HEK293 (cell line): Measurements from ENCODE around the gene TEX38.

ENCODE experiments used
- CTCF ChIA-PET: fragments of 350-600 bp; formaldehyde crosslinking; extraction: SDS; loops from one replicate; lab custom pipeline; 2021; ENCODE audit warnings: antibody characterized with exemption; lab: Yijun Ruan, JAX
- POLR2A ChIA-PET: fragments of 300-600 bp; formaldehyde crosslinking; extraction: SDS; loops from one replicate; lab custom pipeline; 2020; ENCODE audit warnings: antibody characterized with exemption, inconsistent platforms; lab: Yijun Ruan, JAX
- H3K27ac ChIP-seq: fragments of 200-500 bp; sonication (Bioruptor generic); 2 replicates; pipeline ENCODE4 v1.5.1; 2014; ENCODE audit warnings: low read depth, low read length, control low read depth, inconsistent platforms; ENCODE audit errors: extremely low read depth
- H3K36me3 ChIP-seq, 2 experiments: fragments of 200-500 bp in 1 of 2; sonication (Bioruptor generic) in 1 of 2; 1 replicate in 1 of 2; 2 replicates in 1 of 2; pipeline ENCODE4 v1.5.1; 2014 to 2017; ENCODE audit warnings: inconsistent platforms in 2 of 2, low read length in 2 of 2; ENCODE audit not compliant: control insufficient read depth in 2 of 2, insufficient read depth in 1 of 2
- H3K4me1 ChIP-seq: fragments of 200-500 bp; sonication (Bioruptor generic); 2 replicates; pipeline ENCODE4 v1.5.1; 2014; ENCODE audit warnings: mild to moderate bottlenecking, low read length, inconsistent platforms; ENCODE audit not compliant: control insufficient read depth, insufficient read depth
- H3K4me3 ChIP-seq: 2 replicates; pipeline ENCODE4 v1.5.1; 2011; ENCODE audit warnings: low read depth, mild to moderate bottlenecking, control low read depth, low read length, moderate library complexity
- H3K9me3 ChIP-seq: fragments of 200-500 bp; sonication (Bioruptor generic); 2 replicates; pipeline ENCODE4 v1.5.1; 2014; ENCODE audit warnings: low read depth, low read length, inconsistent platforms; ENCODE audit not compliant: control insufficient read depth, insufficient read depth
- FEZF1 ChIP-seq: fragments of 450-650 bp; formaldehyde crosslinking; IDR thresholded peaks from 2 replicates; pipeline ENCODE4 v1.5.1; 2016; ENCODE audit warnings: missing biosample characterization, missing genetic modification characterization
- KLF17 ChIP-seq: fragments of 450-650 bp; formaldehyde crosslinking; IDR thresholded peaks from 2 replicates; pipeline ENCODE4 v1.5.1; 2016; ENCODE audit warnings: missing biosample characterization, missing genetic modification characterization
- OVOL3 ChIP-seq: fragments of 450-650 bp; formaldehyde crosslinking; IDR thresholded peaks from 2 replicates; pipeline ENCODE4 v1.5.1; 2016; ENCODE audit warnings: missing biosample characterization, missing genetic modification characterization
- PRDM1 ChIP-seq: fragments of 450-650 bp; formaldehyde crosslinking; IDR thresholded peaks from 2 replicates; pipeline ENCODE4; 2016; ENCODE audit warnings: missing biosample characterization, missing genetic modification characterization
- SCRT2 ChIP-seq: fragments of 450-650 bp; formaldehyde crosslinking; IDR thresholded peaks from 2 replicates; pipeline ENCODE4 v1.5.1; 2016; ENCODE audit warnings: missing biosample characterization, missing genetic modification characterization
- ZBTB10 ChIP-seq: fragments of 450-650 bp; formaldehyde crosslinking; IDR thresholded peaks from 2 replicates; pipeline ENCODE4 v1.5.1; 2016; ENCODE audit warnings: missing biosample characterization, missing genetic modification characterization
- ZFHX2 ChIP-seq: fragments of 450-650 bp; formaldehyde crosslinking; conservative IDR thresholded peaks from 2 replicates; pipeline ENCODE4 v1.5.1; 2016; ENCODE audit warnings: missing biosample characterization, missing genetic modification characterization
- ZFP37 ChIP-seq: fragments of 450-650 bp; formaldehyde crosslinking; IDR thresholded peaks from 2 replicates; pipeline ENCODE4 v1.5.1; 2016; ENCODE audit warnings: missing biosample characterization, missing genetic modification characterization
- ZNF138 ChIP-seq: fragments of 450-650 bp; formaldehyde crosslinking; IDR thresholded peaks from 2 replicates; pipeline ENCODE4 v1.5.1; 2016; ENCODE audit warnings: missing biosample characterization, missing genetic modification characterization, borderline replicate concordance
- ZNF202 ChIP-seq: fragments of 450-650 bp; formaldehyde crosslinking; IDR thresholded peaks from 2 replicates; pipeline ENCODE4 v1.5.1; 2016; ENCODE audit warnings: missing biosample characterization, missing genetic modification characterization, borderline replicate concordance
- ZNF211 ChIP-seq: fragments of 450-650 bp; formaldehyde crosslinking; IDR thresholded peaks from 2 replicates; pipeline ENCODE4 v1.5.1; 2016; ENCODE audit warnings: low read depth, missing biosample characterization, missing genetic modification characterization
- ZNF223 ChIP-seq: fragments of 450-650 bp; formaldehyde crosslinking; IDR thresholded peaks from 2 replicates; pipeline ENCODE4 v1.5.1; 2016; ENCODE audit warnings: missing biosample characterization, missing genetic modification characterization
- ZNF292 ChIP-seq: fragments of 450-650 bp; formaldehyde crosslinking; IDR thresholded peaks from 2 replicates; pipeline ENCODE4 v1.5.1; 2016; ENCODE audit warnings: low read depth, missing biosample characterization, missing genetic modification characterization, borderline replicate concordance
- ZNF324 ChIP-seq: fragments of 450-650 bp; formaldehyde crosslinking; IDR thresholded peaks from 2 replicates; pipeline ENCODE4 v1.5.1; 2016; ENCODE audit warnings: missing biosample characterization, missing genetic modification characterization
- ZNF341 ChIP-seq: fragments of 450-650 bp; formaldehyde crosslinking; IDR thresholded peaks from 2 replicates; pipeline ENCODE4; 2016; ENCODE audit warnings: low read depth, missing biosample characterization, missing genetic modification characterization
- ZNF391 ChIP-seq: fragments of 450-650 bp; formaldehyde crosslinking; IDR thresholded peaks from 2 replicates; pipeline ENCODE4 v1.5.1; 2016; ENCODE audit warnings: low read depth, missing biosample characterization, missing genetic modification characterization, borderline replicate concordance
- ZNF394 ChIP-seq: fragments of 450-650 bp; formaldehyde crosslinking; IDR thresholded peaks from 2 replicates; pipeline ENCODE4 v1.5.1; 2016; ENCODE audit warnings: missing biosample characterization, missing genetic modification characterization, mild to moderate bottlenecking, moderate library complexity, borderline replicate concordance
- ZNF48 ChIP-seq: fragments of 450-650 bp; formaldehyde crosslinking; IDR thresholded peaks from 2 replicates; pipeline ENCODE4 v1.5.1; 2016; ENCODE audit warnings: missing biosample characterization, missing genetic modification characterization
- ZNF501 ChIP-seq: fragments of 450-650 bp; formaldehyde crosslinking; IDR thresholded peaks from 2 replicates; pipeline ENCODE4 v1.5.1; 2016; ENCODE audit warnings: missing biosample characterization, missing genetic modification characterization
- ZNF530 ChIP-seq: fragments of 450-650 bp; formaldehyde crosslinking; IDR thresholded peaks from 2 replicates; pipeline ENCODE4 v1.5.1; 2016; ENCODE audit warnings: low read depth, missing biosample characterization, missing genetic modification characterization
- ZNF555 ChIP-seq: fragments of 450-650 bp; formaldehyde crosslinking; conservative IDR thresholded peaks from 2 replicates; pipeline ENCODE4 v1.5.1; 2017; ENCODE audit warnings: missing biosample characterization, mild to moderate bottlenecking, missing genetic modification characterization, inconsistent platforms
- ZNF571 ChIP-seq: fragments of 450-650 bp; formaldehyde crosslinking; IDR thresholded peaks from 2 replicates; pipeline ENCODE4 v1.5.0; 2017; ENCODE audit warnings: missing biosample characterization, missing genetic modification characterization
- ZNF585B ChIP-seq: fragments of 450-650 bp; formaldehyde crosslinking; IDR thresholded peaks from 2 replicates; pipeline ENCODE4 v1.5.1; 2016; ENCODE audit warnings: missing biosample characterization, missing genetic modification characterization
- ZNF600 ChIP-seq: fragments of 450-650 bp; formaldehyde crosslinking; IDR thresholded peaks from 2 replicates; pipeline ENCODE4 v1.5.1; 2016; ENCODE audit warnings: missing biosample characterization, missing genetic modification characterization
- ZNF623 ChIP-seq: fragments of 450-650 bp; formaldehyde crosslinking; IDR thresholded peaks from 2 replicates; pipeline ENCODE4 v1.5.1; 2016; ENCODE audit warnings: missing biosample characterization, missing genetic modification characterization
- ZNF629 ChIP-seq: fragments of 450-650 bp; formaldehyde crosslinking; IDR thresholded peaks from 2 replicates; pipeline ENCODE4 v1.5.1; 2017; ENCODE audit warnings: missing biosample characterization, missing genetic modification characterization
- ZNF645 ChIP-seq: fragments of 450-650 bp; formaldehyde crosslinking; IDR thresholded peaks from 2 replicates; pipeline ENCODE4; 2016; ENCODE audit warnings: missing biosample characterization, missing genetic modification characterization
- ZNF664 ChIP-seq: fragments of 450-650 bp; formaldehyde crosslinking; IDR thresholded peaks from 2 replicates; pipeline ENCODE4 v1.5.1; 2016; ENCODE audit warnings: missing biosample characterization, missing genetic modification characterization
- ZNF701 ChIP-seq: fragments of 450-650 bp; formaldehyde crosslinking; IDR thresholded peaks from 2 replicates; pipeline ENCODE4 v1.5.1; 2016; ENCODE audit warnings: missing biosample characterization, missing genetic modification characterization
- ZNF776 ChIP-seq: fragments of 450-650 bp; formaldehyde crosslinking; IDR thresholded peaks from 2 replicates; pipeline ENCODE4 v1.5.0; 2017; ENCODE audit warnings: missing biosample characterization, missing genetic modification characterization, borderline replicate concordance
- ZNF777 ChIP-seq: fragments of 450-650 bp; formaldehyde crosslinking; IDR thresholded peaks from 2 replicates; pipeline ENCODE4 v1.5.1; 2017; ENCODE audit warnings: missing biosample characterization, missing genetic modification characterization, borderline replicate concordance
- ZNF843 ChIP-seq: fragments of 450-650 bp; formaldehyde crosslinking; IDR thresholded peaks from 2 replicates; pipeline ENCODE4 v1.5.1; 2016; ENCODE audit warnings: missing biosample characterization, missing genetic modification characterization

The TEX38 gene

DNA sequence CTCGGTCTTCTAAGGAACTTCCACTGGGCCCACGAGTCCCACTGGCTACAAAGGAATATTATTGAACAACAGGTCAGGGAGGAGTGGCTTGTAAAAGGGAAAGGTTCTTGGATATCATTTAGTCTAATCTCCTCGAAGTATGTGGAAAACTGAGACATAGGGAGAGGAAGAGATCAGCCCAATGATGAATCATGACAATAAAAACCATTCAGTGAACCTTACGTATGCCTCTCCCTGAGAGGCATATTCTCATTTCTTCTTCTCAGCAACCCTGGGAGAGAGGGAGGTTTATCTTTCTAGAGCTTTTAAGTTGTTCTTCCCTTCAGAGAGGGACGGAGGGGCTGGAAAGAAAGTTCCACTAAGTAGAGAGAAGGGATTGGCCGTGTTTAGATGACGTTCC lies 49.7 kb upstream of the TEX38 start (continued):
- TF ChIP-seq SCRT2, result 0 out of 2 replicates have a peak, but pooled peaks have one; percentile 33
- TF ChIP-seq ZNF530 (tag by site-specific recombination), result no peak
- TF ChIP-seq ZFP37 (tag by site-specific recombination), result no peak
- TF ChIP-seq ZNF292, result no peak
- TF ChIP-seq ZNF645 (tag by site-specific recombination), result no peak
- no peak for TF ChIP-seq OVOL3 (tag by site-specific recombination)
- no peak for TF ChIP-seq ZNF324 (tag by site-specific recombination)
- TF ChIP-seq ZNF843 (tag by site-specific recombination), result no peak
- TF ChIP-seq ZFHX2 (tag by site-specific recombination), result no peak
- TF ChIP-seq ZNF629 (tag by site-specific recombination), result 0 out of 2 replicates have a peak, but pooled peaks have one; percentile 18
- TF ChIP-seq ZNF701 (tag by site-specific recombination), result no peak
- no peak for TF ChIP-seq ZNF202
- TF ChIP-seq ZNF138, result no peak

- POLR2A ChIA-PET, result interaction anchor here (1.4 to 1.8 kb wide), 3 partner anchors 10 to 18 kb away, joined by 3 to 6 read pairs (median 4); partner anchors contain the start of gene MKNK1
- Histone ChIP-seq H3K36me3 (no peaks in the 10 kb centered on the region), H3K4me1 (0 out of 2 replicates have a peak, but pooled peaks cover 3% of the 10 kb centered on the region), H3K27ac (no peak overlapping the region), H3K9me3 (no peaks in the 10 kb centered on the region), H3K4me3 (no peak overlapping the region)
- CTCF ChIA-PET, result interaction anchor here (0.6 to 3.5 kb wide), 18 partner anchors 9 to 236 kb away, joined by 3 to 20 read pairs (median 3); partner anchors contain the start of gene ATPAF1
- TF ChIP-seq ZNF48 (tag by site-specific recombination) (no peak), KLF17 (tag by site-specific recombination) (0 out of 2 replicates have a peak, but pooled peaks have one; percentile 6), ZNF600 (peak; percentile 66; the same call in 1 of the 2 replicates), ZNF211 (no peak), ZNF555 (tag by site-specific recombination) (no peak), ZNF777 (tag by site-specific recombination) (no peak), ZNF341 (tag by site-specific recombination) (no peak), ZNF843 (tag by site-specific recombination) (no peak), ZNF223 (tag by site-specific recombination) (no peak), ZNF623 (tag by site-specific recombination) (no peak), FEZF1 (tag by site-specific recombination) (no peak), ZBTB10 (tag by site-specific recombination) (no peak), ZNF571 (tag by site-specific recombination) (no peak), ZNF501 (no peak), ZNF394 (peak; percentile 35; the same call in 1 of the 2 replicates), ZNF324 (tag by site-specific recombination) (no peak), ZNF585B (tag by site-specific recombination) (no peak), ZNF391 (tag by site-specific recombination) (no peak), PRDM1 (tag by site-specific recombination) (no peak), ZNF776 (tag by site-specific recombination) (no peak), ZNF664 (tag by site-specific recombination) (no peak)
These were observed 49.3 kb upstream of the TEX38 start for GRCh38 chr1:46622344-46622743.
